ENCODE measurements around the gene DLGAP1. TPM values are rescaled to one million over a fixed set of nuclear protein-coding genes. Genes with fewer than 3 reads are reported as not detected.

DLGAP1 gene
- polyA plus RNA-seq, 1 of the 3 experiments (the other 2 are of a cell fraction), result not detected

- CTCF ChIA-PET, result interaction anchor here (0.6 to 3.0 kb wide), 27 partner anchors 8 to 1666 kb away, joined by 3 to 48 read pairs (median 4); no protein-coding TSS in a partner anchor
- TF ChIP-seq FOSL2 (IDR thresholded peaks at IDR 0.05; ENCODE audit: borderline replicate concordance, low read depth), result no peak
- TF ChIP-seq USF1 (IDR thresholded peaks at IDR 0.05; ENCODE audit: borderline replicate concordance, low read depth), result no peak
- TF ChIP-seq CTCF (IDR thresholded peaks at IDR 0.05), result peak; percentile 92
- TF ChIP-seq RAD21 (IDR thresholded peaks at IDR 0.05; ENCODE audit: low read length), result peak; percentile 55
- no peak for TF ChIP-seq MAX (IDR thresholded peaks at IDR 0.05; ENCODE audit: low read depth)
- TF ChIP-seq SMC3 (IDR thresholded peaks at IDR 0.05; ENCODE audit: low read depth, low read length), result peak; percentile 66
- DNase-seq, result peak; percentile 34
- no peaks in the 10 kb centered on the region for H3K36me3 ChIP-seq (replicated peaks in 1 of 2; ENCODE audit: control insufficient read depth in 1 of 2, insufficient read depth in 2 of 2, low read length in 1 of 2)
- no peak overlapping the region for H3K27ac ChIP-seq (ENCODE audit: low read depth in 2 of 2, low read length in 1 of 2)
- H3K9me2 ChIP-seq, result no peaks in the 10 kb centered on the region
- 3% methylated on average over 13 of the region's 13 CpGs for WGBS (ENCODE audit: low lambda C conversion rate)
- H3F3A ChIP-seq (replicated peaks; ENCODE audit: insufficient read depth), result peaks cover 2% of the 10 kb centered on the region
- peak overlapping the region; percentile 56 for H3K4me2 ChIP-seq
- no peaks in the 10 kb centered on the region for H3K4me1 ChIP-seq (ENCODE audit: control insufficient read depth in 1 of 2, insufficient read depth in 2 of 2, low read depth in 1 of 2, low read length in 1 of 2)
- H3K27me3 ChIP-seq (ENCODE audit: insufficient read depth), result no peaks in the 10 kb centered on the region
- no peaks in the 10 kb centered on the region for H4K20me1 ChIP-seq (ENCODE audit: insufficient read depth)
- peak overlapping the region; percentile 80 for H2AFZ ChIP-seq (ENCODE audit: low read depth)
- H3K4me3 ChIP-seq (ENCODE audit: low read depth in 2 of 2, low read length in 1 of 2), result peak overlapping the region; percentile 30 to 52; a peak in 3 of 4 replicates
- no peaks in the 10 kb centered on the region for H3K9me3 ChIP-seq
- no peak overlapping the region for H3K9ac ChIP-seq
- POLR2A ChIA-PET, result no interaction called here
- no peaks in the 10 kb centered on the region for H3K79me2 ChIP-seq (ENCODE audit: insufficient read depth)
Measured at GRCh38 chr18:4106407-4107033, 348.6 kb downstream of the DLGAP1 start.

GRCh38 chr18:4102901-4103300, 352.2 kb downstream of the DLGAP1 start:
- Histone ChIP-seq H3K27me3 (ENCODE audit: insufficient read depth) (no peaks in the 10 kb centered on the region), H3K9me3 (no peaks in the 10 kb centered on the region)
- WGBS (ENCODE audit: low lambda C conversion rate), result 87% methylated on average over 1 of the region's 1 CpG

More at GRCh38 chr18:4102901-4103300, 352.2 kb downstream of the DLGAP1 start:
- DNase-seq, result no peak
- H3K4me2 ChIP-seq, result no peak overlapping the region
- no peaks in the 10 kb centered on the region for H3K79me2 ChIP-seq (ENCODE audit: insufficient read depth)
- POLR2A ChIA-PET, result no interaction called here
- no peaks in the 10 kb centered on the region for H4K20me1 ChIP-seq (ENCODE audit: insufficient read depth)
- no peak overlapping the region for H3K4me3 ChIP-seq (ENCODE audit: low read depth in 2 of 2, low read length in 1 of 2)
- H3K9ac ChIP-seq, result no peak overlapping the region
- H3F3A ChIP-seq (replicated peaks; ENCODE audit: insufficient read depth), result peaks cover 2% of the 10 kb centered on the region
- H3K4me1 ChIP-seq (ENCODE audit: control insufficient read depth in 1 of 2, insufficient read depth in 2 of 2, low read depth in 1 of 2, low read length in 1 of 2), result no peaks in the 10 kb centered on the region
- H3K9me2 ChIP-seq, result no peaks in the 10 kb centered on the region
- CTCF ChIA-PET, result interaction anchor here (1.5 kb wide), 1 partner anchor 955 kb away, joined by 4 read pairs; no protein-coding TSS in a partner anchor
- no peak for TF ChIP-seq CHD2 (IDR thresholded peaks at IDR 0.05; ENCODE audit: low read length, partially characterized antibody)
- TF ChIP-seq EP300 (IDR thresholded peaks at IDR 0.05; ENCODE audit: borderline replicate concordance in 1 of 2, low read depth in 1 of 2, low read length in 1 of 2), result no peak
- no peak for TF ChIP-seq FOSL2 (IDR thresholded peaks at IDR 0.05; ENCODE audit: borderline replicate concordance, low read depth)
- no peak for TF ChIP-seq FOXJ3 (CRISPR knock-in tag; IDR thresholded peaks at IDR 0.05)
- no peak for TF ChIP-seq RAD21 (IDR thresholded peaks at IDR 0.05; ENCODE audit: low read length)
- TF ChIP-seq PBX3 (IDR thresholded peaks at IDR 0.05), result no peak
- no peak for TF ChIP-seq SIN3A (IDR thresholded peaks at IDR 0.05; ENCODE audit: borderline replicate concordance, low read depth, low read length)
- no peak for TF ChIP-seq MAX (IDR thresholded peaks at IDR 0.05; ENCODE audit: low read depth)
- H3K27ac ChIP-seq (ENCODE audit: low read depth in 2 of 2, low read length in 1 of 2), result no peak overlapping the region
- no peak overlapping the region for H2AFZ ChIP-seq (ENCODE audit: low read depth)
- no peaks in the 10 kb centered on the region for H3K36me3 ChIP-seq (replicated peaks in 1 of 2; ENCODE audit: control insufficient read depth in 1 of 2, insufficient read depth in 2 of 2, low read length in 1 of 2)
